ENCODE data around the gene OVCH1.

DNA sequence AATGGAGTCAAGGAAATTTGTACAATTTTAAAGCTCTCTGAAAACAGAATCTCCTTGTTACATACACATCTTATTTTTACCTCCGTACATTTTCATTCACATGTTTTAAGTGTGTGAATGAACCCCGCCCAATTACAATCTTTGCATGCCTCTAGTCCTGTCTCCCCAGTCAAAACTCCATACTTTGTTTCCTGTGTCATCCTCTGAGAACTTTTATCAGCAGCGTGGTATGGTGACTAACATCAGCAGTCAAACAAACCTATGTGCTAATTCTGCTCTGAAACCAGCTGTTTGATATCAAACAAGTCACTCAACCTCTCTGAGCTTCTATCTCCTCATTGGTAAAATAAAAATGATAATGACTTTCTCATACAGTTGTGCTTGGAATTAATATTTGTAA is 100.7 kb downstream of the OVCH1 start:
- TF ChIP-seq CTCF (IDR thresholded peaks at IDR 0.05; ENCODE audit: low read depth, low read length) (no peak), EZH2phosphoT487 (IDR thresholded peaks at IDR 0.05; ENCODE audit: low read depth) (no peak)
